ENCODE measurements around the gene STAG3. TPM values are rescaled to one million over a fixed set of nuclear protein-coding genes. Genes with fewer than 3 reads are reported as not detected.

STAG3 gene
- total RNA-seq, 2 donors from 2014 or later: 7.8 to 22.1 TPM

Other genes with a start within 250 kb of the STAG3 start
- not detected for gene GJC3, start 248.3 kb upstream of the STAG3 start, total RNA-seq
- under 1 TPM; 0.19 to 0.43 TPM for gene AZGP1, start 201.9 kb upstream of the STAG3 start, total RNA-seq
- gene ZKSCAN1, start 162.3 kb upstream of the STAG3 start, total RNA-seq: 10 to 100 TPM; 42.2 to 74.6 TPM
- gene ZSCAN21, start 128.1 kb upstream of the STAG3 start, total RNA-seq: 1 to 10 TPM; 3.7 to 6.5 TPM
- 10 to 100 TPM; 16.9 to 17.1 TPM for gene ZNF3, start 96.2 kb upstream of the STAG3 start, total RNA-seq
- gene COPS6, start 88.9 kb upstream of the STAG3 start, total RNA-seq: 100 to 1,000 TPM in 1 of 2 donors, 10 to 100 TPM in 1; 79.1 to 108 TPM
- 100 to 1,000 TPM; 205 to 388 TPM for gene MCM7, start 76.5 kb upstream of the STAG3 start, total RNA-seq
- 10 to 100 TPM in 1 of 2 donors, 1 to 10 TPM in 1; 8.2 to 12.7 TPM for gene AP4M1, start 76.3 kb upstream of the STAG3 start, total RNA-seq
- 10 to 100 TPM; 29.6 to 55.0 TPM for gene TAF6, start 58.6 kb upstream of the STAG3 start, total RNA-seq
- 10 to 100 TPM; 15.0 to 21.6 TPM for gene CNPY4, start 58.3 kb upstream of the STAG3 start, total RNA-seq
- gene MBLAC1, start 51.0 kb upstream of the STAG3 start, total RNA-seq: 1 to 10 TPM; 3.8 to 4.2 TPM
- 100 to 1,000 TPM; 129 to 132 TPM for gene LAMTOR4, start 29.0 kb upstream of the STAG3 start, total RNA-seq
- gene TRAPPC14, start 19.2 kb upstream of the STAG3 start, total RNA-seq: 10 to 100 TPM; 15.4 to 22.1 TPM
- gene GAL3ST4, start 9.3 kb upstream of the STAG3 start, total RNA-seq: 1 to 10 TPM; 1.1 to 3.9 TPM
- gene GPC2, start 537 bp upstream of the STAG3 start, total RNA-seq: 1 to 10 TPM; 2.8 to 4.9 TPM
- 10 to 100 TPM; 16.1 to 28.5 TPM for gene PVRIG, start 42.0 kb downstream of the STAG3 start, total RNA-seq
- gene SPDYE3, start 129.8 kb downstream of the STAG3 start, total RNA-seq: not detected
- gene PILRB, start 180.2 kb downstream of the STAG3 start, total RNA-seq: 10 to 100 TPM; 36.5 to 63.4 TPM
- gene PILRA, start 195.6 kb downstream of the STAG3 start, total RNA-seq: 1 to 10 TPM; 2.7 to 7.0 TPM

Measured in activated T-helper 17 cell treated with anti-CD3 and anti-CD28 coated beads, Interleukin-2, amount 50 U/mL, for 72 hours (primary cell).